Stimulated activated naive B cell treated with anti-CD40 and anti-IgM and Interleukin-4, amounts not matched to agents 10 μg/mL and 1 μg/mL and 100 μg/mL, for 72 hours (primary cell): ENCODE results near the gene CLSTN1.

ENCODE experiments used
- ATAC-seq, 2 donors: fragments of 150-1000 bp; cut with Tn5 transposase; replicated peaks; 2 replicates each; pipeline ENCODE4 v1.10.0; 2021; ENCODE audit warnings: moderate library complexity in 1 of 2
- DNase-seq: peaks from one replicate; pipeline ENCODE4 v3.0.0; 2021
- H3K27ac Mint-ChIP-seq: one replicate; pipeline ENCODE4 v1.8.0; 2022; ENCODE audit warnings: mild to moderate bottlenecking, mixed read lengths
- H3K27me3 Mint-ChIP-seq, 2 donors: one replicate each; pipeline ENCODE4 v1.8.0; 2022; ENCODE audit warnings: mixed read lengths in 2 of 2
- H3K36me3 Mint-ChIP-seq, 2 donors: one replicate each; pipeline ENCODE4 v1.8.0; 2022; ENCODE audit warnings: mixed read lengths in 2 of 2, mild to moderate bottlenecking in 1 of 2
- H3K4me1 Mint-ChIP-seq, 2 donors: one replicate each; pipeline ENCODE4 v1.8.0; 2022; ENCODE audit warnings: mixed read lengths in 2 of 2, mild to moderate bottlenecking in 1 of 2
- H3K4me3 Mint-ChIP-seq, 2 donors: one replicate each; pipeline ENCODE4 v1.8.0; 2022; ENCODE audit warnings: mild to moderate bottlenecking in 2 of 2, mixed read lengths in 2 of 2, moderate library complexity in 1 of 2
- H3K9me3 Mint-ChIP-seq, 2 donors: one replicate each; pipeline ENCODE4 v1.8.0; 2022; ENCODE audit warnings: mixed read lengths in 2 of 2, mild to moderate bottlenecking in 1 of 2

CLSTN1 gene

GRCh38 chr1:9689971-9690381, 133.8 kb downstream of the CLSTN1 start:
- Mint-ChIP-seq H3K9me3 (no peaks in the 10 kb centered on the region), H3K36me3 (peaks cover 33 to 56% of the 10 kb centered on the region in 2 donors), H3K27ac (peak overlapping the region; percentile 83), H3K4me3 (peak overlapping the region; percentile 84 to 86), H3K4me1 (peaks cover 44 to 75% of the 10 kb centered on the region in 2 donors), H3K27me3 (no peaks in the 10 kb centered on the region)
- DNase-seq, result no peak
- ATAC-seq, result no peak

DNA sequence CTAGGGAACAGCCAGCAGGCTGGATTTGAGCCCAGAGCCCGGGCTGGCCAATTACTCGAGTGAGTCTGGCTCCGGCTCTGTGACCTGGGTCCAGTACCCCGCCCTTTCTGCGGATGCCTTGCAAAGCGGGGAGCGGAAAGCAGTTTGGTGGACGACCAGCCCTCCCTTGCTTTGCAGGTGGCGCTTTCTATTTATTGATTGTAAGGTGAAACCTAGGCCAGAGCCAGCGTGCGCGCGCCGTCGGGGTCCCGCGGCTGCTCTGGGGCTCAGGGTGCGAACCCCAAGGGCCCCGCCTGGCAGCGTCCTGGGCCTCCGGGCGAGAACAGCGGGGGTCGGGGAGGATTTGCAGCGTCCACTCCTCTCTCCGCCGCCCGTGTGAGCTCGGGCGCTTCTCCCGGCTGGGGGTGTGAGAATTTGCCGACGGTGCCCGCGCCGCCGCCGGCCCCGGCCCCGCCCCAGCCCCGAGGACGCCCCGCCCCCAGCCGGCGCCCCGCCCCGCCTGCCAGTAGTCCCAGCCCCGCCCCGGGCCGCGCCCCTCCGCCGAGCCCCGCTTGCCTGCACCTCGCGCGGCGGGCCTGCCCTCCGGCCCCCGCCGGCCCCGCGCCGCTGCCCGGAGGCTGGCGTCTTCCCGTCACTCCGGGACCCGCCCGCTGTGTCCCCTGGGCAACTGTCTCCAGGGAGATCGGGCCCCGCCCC, 134.6 kb downstream of the CLSTN1 start:
- Mint-ChIP-seq H3K27ac (peak overlapping the region; percentile 31), H3K27me3 (no peaks in the 10 kb centered on the region), H3K36me3 (peaks cover 29 to 52% of the 10 kb centered on the region in 2 donors), H3K9me3 (no peaks in the 10 kb centered on the region), H3K4me1 (peaks cover 45 to 75% of the 10 kb centered on the region in 2 donors), H3K4me3 (peak overlapping the region; percentile 85 to 87)
- DNase-seq (peak; percentile 52), ATAC-seq (peak; percentile 77 to 86)

DNA sequence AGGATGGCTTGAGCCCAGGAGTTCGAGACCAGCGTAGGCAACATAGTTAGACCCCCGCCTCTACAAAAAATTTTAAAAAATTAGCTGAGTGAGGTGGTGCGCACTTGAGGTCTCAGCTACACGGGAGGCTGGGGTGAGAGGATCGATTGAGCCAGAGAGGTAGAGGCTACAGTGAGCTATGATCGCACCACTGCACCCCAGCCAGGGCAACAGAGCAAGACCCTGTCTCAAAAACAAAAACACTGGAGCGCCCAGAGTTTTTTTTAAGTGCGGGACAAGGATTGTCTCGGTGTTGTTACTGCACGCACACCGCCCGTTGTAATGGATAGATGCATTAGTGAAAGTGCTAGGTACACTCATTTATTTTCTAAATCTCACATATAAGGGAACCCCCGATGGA, 135.2 kb downstream of the CLSTN1 start:
- Mint-ChIP-seq H3K4me1 (peaks cover 48 to 75% of the 10 kb centered on the region in 2 donors), H3K27me3 (no peaks in the 10 kb centered on the region), H3K36me3 (peaks cover 29 to 52% of the 10 kb centered on the region in 2 donors), H3K9me3 (no peaks in the 10 kb centered on the region), H3K27ac (peak overlapping the region; percentile 77), H3K4me3 (peak overlapping the region; percentile 85 to 87)
- DNase-seq (no peak), ATAC-seq (no peak)

DNA sequence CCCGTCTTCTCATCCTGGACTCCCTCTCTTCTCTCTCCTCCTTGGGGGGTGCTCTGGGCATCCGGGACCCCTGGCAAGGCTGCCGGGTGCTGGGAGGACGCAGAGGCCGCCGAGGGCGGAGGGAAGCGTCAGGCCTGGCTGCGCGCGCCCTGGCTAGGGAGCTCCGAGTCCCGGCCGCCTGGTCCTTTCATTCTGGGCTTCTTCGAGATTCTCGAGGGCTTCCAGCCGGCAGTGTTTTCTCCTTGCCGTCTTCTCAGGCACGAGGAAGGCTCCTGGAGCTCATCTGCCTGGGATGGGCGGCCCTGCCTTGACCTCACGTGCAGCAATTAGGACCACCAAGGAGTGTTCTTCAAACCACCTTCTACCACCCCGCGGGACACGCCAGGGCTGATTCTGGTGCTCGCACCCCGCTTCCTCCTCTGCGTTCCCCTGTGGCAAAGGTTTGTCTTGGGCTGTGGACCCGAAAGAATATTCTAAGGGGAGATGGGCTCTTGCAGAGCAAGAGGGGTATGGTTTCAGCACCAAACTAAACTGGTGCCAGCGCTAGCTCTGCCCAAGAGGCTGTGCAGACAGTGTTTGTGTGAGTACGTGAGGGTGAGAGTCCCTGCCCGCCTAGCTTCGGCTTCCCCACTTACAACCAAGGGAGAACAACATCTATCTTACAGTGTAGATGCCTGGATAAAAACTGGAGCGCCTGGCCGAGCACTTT, 135.7 kb downstream of the CLSTN1 start:
- H3K36me3 Mint-ChIP-seq, result peaks cover 30 to 52% of the 10 kb centered on the region in 2 donors
- peaks cover 50 to 80% of the 10 kb centered on the region in 2 donors for H3K4me1 Mint-ChIP-seq
- peak in 1 of 2 donors; percentile 2 for ATAC-seq
- H3K9me3 Mint-ChIP-seq, result no peaks in the 10 kb centered on the region
- no peaks in the 10 kb centered on the region for H3K27me3 Mint-ChIP-seq
- H3K27ac Mint-ChIP-seq, result peak overlapping the region; percentile 77
- no peak for DNase-seq
- peak overlapping the region; percentile 85 to 87 for H3K4me3 Mint-ChIP-seq

DNA sequence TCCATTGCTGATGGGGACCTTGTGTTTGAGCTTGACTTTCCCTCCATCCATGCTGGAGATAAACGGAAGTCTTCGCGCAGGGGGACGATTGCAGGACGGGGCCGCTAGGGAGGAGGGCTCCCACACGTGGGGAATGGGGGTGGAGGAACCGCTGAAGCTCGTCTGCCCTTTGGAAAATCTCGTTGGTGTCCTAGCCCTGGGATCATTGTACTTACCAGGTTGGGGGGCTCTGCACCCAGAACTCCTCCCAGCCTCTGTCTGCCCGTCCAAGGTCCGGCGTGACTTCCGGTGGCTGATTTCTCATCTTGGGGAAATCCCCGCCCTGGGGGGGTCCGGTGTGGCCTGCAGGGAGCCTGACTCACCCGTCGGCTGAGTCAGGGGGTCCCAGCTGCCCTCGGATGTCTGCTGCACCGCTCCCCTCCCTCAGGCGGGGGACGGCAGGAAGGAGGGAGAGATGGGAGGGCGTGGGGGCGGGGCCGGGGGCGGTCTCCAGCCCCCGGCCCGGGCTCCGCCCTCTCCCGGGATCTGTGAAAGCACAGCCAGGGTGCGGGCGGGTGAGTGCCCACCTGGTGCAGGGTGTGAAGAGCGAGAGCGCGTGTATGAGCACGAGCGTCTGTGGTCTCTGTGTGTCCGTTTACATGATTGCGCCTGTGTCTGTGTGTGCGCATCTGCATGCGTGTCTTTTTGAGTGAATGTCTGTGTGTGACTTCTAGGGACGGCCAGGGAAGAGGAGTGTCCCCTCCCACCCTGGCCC, 136.5 kb downstream of the CLSTN1 start:
- Mint-ChIP-seq H3K9me3 (no peaks in the 10 kb centered on the region), H3K4me3 (peak overlapping the region; percentile 85 to 87), H3K36me3 (peaks cover 28 to 49% of the 10 kb centered on the region in 2 donors), H3K27me3 (no peaks in the 10 kb centered on the region), H3K4me1 (peaks cover 48 to 83% of the 10 kb centered on the region in 2 donors), H3K27ac (peak overlapping the region; percentile 91)
- peak; percentile 45 to 55 for ATAC-seq
- DNase-seq, result peak; percentile 42

- H3K36me3 Mint-ChIP-seq, result peaks cover 21 to 38% of the 10 kb centered on the region in 2 donors
- DNase-seq, result no peak
- peaks cover 41 to 83% of the 10 kb centered on the region in 2 donors for H3K4me1 Mint-ChIP-seq
- H3K27ac Mint-ChIP-seq, result peak overlapping the region; percentile 76
- no peak for ATAC-seq
- no peaks in the 10 kb centered on the region for H3K27me3 Mint-ChIP-seq
- H3K9me3 Mint-ChIP-seq, result peaks cover 0 to 2% of the 10 kb centered on the region in 2 donors
- peak overlapping the region; percentile 12 to 23 for H3K4me3 Mint-ChIP-seq
These were observed 139.0 kb downstream of the CLSTN1 start for GRCh38 chr1:9684801-9685200.

DNA sequence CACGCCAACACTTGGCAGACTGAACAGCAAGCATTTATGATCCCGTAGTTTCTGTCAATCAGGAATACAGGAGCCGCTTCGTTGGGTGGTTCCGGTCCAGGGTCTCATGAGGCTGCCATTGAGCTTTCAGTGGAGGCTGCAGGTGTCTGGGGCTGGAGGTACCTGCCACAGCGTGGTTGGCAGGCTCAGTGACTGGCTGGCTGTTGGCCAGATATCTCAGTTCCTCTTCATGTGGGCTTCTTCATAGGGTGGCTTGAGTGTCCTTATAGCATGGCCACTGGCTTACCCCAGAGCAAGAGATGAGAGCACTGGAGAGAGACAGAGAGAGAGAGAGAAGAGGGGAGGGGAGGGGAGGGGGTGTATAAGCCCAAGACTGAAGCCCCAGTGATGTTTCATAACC, 142.9 kb downstream of the CLSTN1 start:
- H3K27ac Mint-ChIP-seq, result peak overlapping the region; percentile 87
- DNase-seq (no peak), ATAC-seq (peak; percentile 83 to 91)
- H3K4me3 Mint-ChIP-seq, result peak overlapping the region in 1 of 2 donors; percentile 4
- peaks cover 52 to 86% of the 10 kb centered on the region in 2 donors for H3K4me1 Mint-ChIP-seq
- peaks cover 43 to 54% of the 10 kb centered on the region in 2 donors for H3K36me3 Mint-ChIP-seq
- H3K27me3 Mint-ChIP-seq, result no peaks in the 10 kb centered on the region
- H3K9me3 Mint-ChIP-seq, result peaks cover 0 to 7% of the 10 kb centered on the region in 2 donors

- no peak for ATAC-seq
- H3K9me3 Mint-ChIP-seq, result peaks cover 0 to 7% of the 10 kb centered on the region in 2 donors
- peaks cover 43 to 51% of the 10 kb centered on the region in 2 donors for H3K36me3 Mint-ChIP-seq
- no peak overlapping the region for H3K4me3 Mint-ChIP-seq
- H3K27ac Mint-ChIP-seq, result no peak overlapping the region
- no peak for DNase-seq
- H3K27me3 Mint-ChIP-seq, result no peaks in the 10 kb centered on the region
- peaks cover 49 to 82% of the 10 kb centered on the region in 2 donors for H3K4me1 Mint-ChIP-seq
These were observed 143.7 kb downstream of the CLSTN1 start for GRCh38 chr1:9680091-9680490.
